AG09319 (cell line): Measurements from ENCODE around the gene TAF4B.

Experiments used
- DNase-seq: peaks from one replicate; pipeline ENCODE4 v3.0.0-alpha.2; 2010; ENCODE audit warnings: low read depth; ENCODE audit errors: extremely low read depth
- CTCF ChIP-seq: IDR thresholded peaks from 2 replicates; pipeline ENCODE4 v1.5.1; 2011; ENCODE audit warnings: low read depth, mild to moderate bottlenecking, inconsistent platforms, low read length, moderate library complexity

The TAF4B gene

DNA sequence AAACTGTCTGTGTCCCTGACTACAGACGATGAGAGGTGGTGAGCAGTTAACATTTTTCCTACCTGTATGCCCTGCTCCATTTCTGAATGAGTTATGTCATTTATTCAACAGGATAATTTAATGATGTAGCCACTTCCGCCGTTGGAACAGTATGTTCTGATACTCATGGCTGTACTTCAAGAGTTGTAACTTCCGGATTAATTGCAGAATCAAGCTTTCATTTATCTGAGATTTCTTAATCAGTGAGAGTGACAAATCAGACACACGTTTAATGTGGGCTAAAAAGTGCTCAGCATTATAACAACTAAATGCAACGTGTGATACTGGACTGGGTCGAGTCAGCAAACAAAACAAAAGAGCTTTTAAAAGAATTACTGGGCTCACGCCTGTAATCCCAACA, 214.4 kb downstream of the TAF4B start:
- no peak for DNase-seq

More for the DNA sequence above, 214.4 kb downstream of the TAF4B start:
- TF ChIP-seq CTCF: no peak
